HL-60 (cell line): Measurements from ENCODE around the gene TRAF1.

ENCODE experiments used
- CTCF ChIP-seq: IDR thresholded peaks from one replicate; pipeline ENCODE4 v1.5.1; 2011; ENCODE audit warnings: low read length, control low read depth, inconsistent platforms; ENCODE audit not compliant: insufficient read depth
- GABPA ChIP-seq: IDR thresholded peaks from 2 replicates; pipeline ENCODE4 v1.6.1; 2012; ENCODE audit warnings: low read depth
- POLR2AphosphoS5 ChIP-seq: IDR thresholded peaks from 2 replicates; pipeline ENCODE4 v1.6.1; 2012; ENCODE audit warnings: low read depth
- REST ChIP-seq: IDR thresholded peaks from 2 replicates; pipeline ENCODE4 v1.6.1; 2012; ENCODE audit warnings: low read depth; ENCODE audit not compliant: insufficient replicate concordance

GRCh38 chr9:120950421-120951388, 24.1 kb upstream of the TRAF1 start:
- no peak for TF ChIP-seq CTCF
- TF ChIP-seq POLR2AphosphoS5, result no peak
- TF ChIP-seq REST, result no peak
- TF ChIP-seq GABPA, result no peak
